Activated naive CD8-positive, alpha-beta T cell treated with anti-CD3 and anti-CD28 coated beads, Interleukin-2, amount 10 ng/mL, durations not matched to agents 7 days and 5 days (primary cell): Measurements from ENCODE around the gene SLC45A1. TPM values are rescaled to one million over a fixed set of nuclear protein-coding genes. Genes with fewer than 3 reads are reported as not detected.

Source experiments
- ATAC-seq: fragments of 150-1000 bp; cut with Tn5 transposase; one replicate; pipeline ENCODE4 v1.10.0; 2021; ENCODE audit warnings: low read depth, moderate library complexity
- POLR2A ChIA-PET: fragments of 350-600 bp; sonication (Branson Sonifier 250); formaldehyde crosslinking; loops from one replicate; lab custom pipeline; 2021; ENCODE audit warnings: antibody characterized with exemption; lab: Charles Lee
- DNase-seq: peaks from one replicate; pipeline ENCODE4 v3.0.0; 2021
- H3K27ac Mint-ChIP-seq: one replicate; pipeline ENCODE4 v1.8.0; 2022; ENCODE audit warnings: mild to moderate bottlenecking, mixed read lengths
- H3K27me3 Mint-ChIP-seq: one replicate; pipeline ENCODE4 v1.8.0; 2022; ENCODE audit warnings: mild to moderate bottlenecking, moderate library complexity, mixed read lengths
- H3K36me3 Mint-ChIP-seq: one replicate; pipeline ENCODE4 v1.8.0; 2021; ENCODE audit warnings: mild to moderate bottlenecking, mixed read lengths
- H3K4me1 Mint-ChIP-seq: one replicate; pipeline ENCODE4 v1.8.0; 2021; ENCODE audit warnings: mixed read lengths
- H3K4me3 Mint-ChIP-seq: one replicate; pipeline ENCODE4 v1.8.0; 2022; ENCODE audit warnings: mild to moderate bottlenecking, moderate library complexity, mixed read lengths
- H3K9me3 Mint-ChIP-seq: one replicate; pipeline ENCODE4 v1.8.0; 2021; ENCODE audit warnings: mixed read lengths
- total RNA-seq, 2 experiments: library from RNA; stranded (reverse); gene quantifications; one replicate each; pipeline ENCODE4 v1.2.3, GENCODE V29; 2021

The SLC45A1 gene
- total RNA-seq, 2 experiments from 2014 or later, result 0.50 to 0.88 TPM

DNA sequence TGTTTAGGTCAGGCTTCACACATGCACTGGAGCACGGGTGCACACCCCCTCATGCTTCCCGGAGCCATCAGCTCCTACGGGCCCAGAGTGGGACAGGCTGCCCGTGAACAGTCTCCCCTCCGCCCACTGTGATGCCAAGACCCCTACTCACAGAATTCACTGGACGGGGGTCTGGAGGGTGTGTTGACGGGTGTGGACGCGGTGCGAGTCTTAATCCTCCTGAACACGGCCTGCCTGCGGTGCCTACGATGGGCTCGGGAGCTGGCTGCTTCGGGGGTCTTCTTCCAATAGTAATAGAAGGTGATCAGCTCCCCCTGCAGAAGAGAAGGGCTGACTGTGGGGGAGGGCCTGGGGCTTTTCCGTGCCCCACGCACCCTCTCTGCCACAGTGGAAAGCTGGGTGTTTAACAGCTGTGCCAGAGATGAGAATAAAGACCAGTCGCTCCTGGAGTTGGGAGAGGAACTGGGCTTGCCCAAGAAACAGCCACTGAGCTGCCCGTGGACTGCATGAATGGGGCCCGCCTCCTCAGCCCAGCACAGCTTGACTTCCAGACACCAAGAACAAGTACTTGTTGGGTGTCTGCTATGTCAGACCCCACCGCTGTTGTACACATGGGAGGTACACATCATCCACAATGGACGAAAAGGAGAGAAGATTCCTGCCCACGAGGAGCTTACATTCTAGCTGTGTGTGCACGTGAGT lies 47.9 kb downstream of the SLC45A1 start:
- DNase-seq, result no peak
- no peak overlapping the region for H3K27ac Mint-ChIP-seq
- H3K9me3 Mint-ChIP-seq, result no peaks in the 10 kb centered on the region
- ATAC-seq, result no peak
- H3K4me3 Mint-ChIP-seq, result no peak overlapping the region
- POLR2A ChIA-PET, result interaction anchor here (0.7 kb wide), 1 partner anchor 58 kb away, joined by 8 read pairs; no protein-coding TSS in a partner anchor
- peaks cover 7% of the 10 kb centered on the region for H3K4me1 Mint-ChIP-seq
- no peaks in the 10 kb centered on the region for H3K27me3 Mint-ChIP-seq
- peaks cover 3% of the 10 kb centered on the region for H3K36me3 Mint-ChIP-seq

DNA sequence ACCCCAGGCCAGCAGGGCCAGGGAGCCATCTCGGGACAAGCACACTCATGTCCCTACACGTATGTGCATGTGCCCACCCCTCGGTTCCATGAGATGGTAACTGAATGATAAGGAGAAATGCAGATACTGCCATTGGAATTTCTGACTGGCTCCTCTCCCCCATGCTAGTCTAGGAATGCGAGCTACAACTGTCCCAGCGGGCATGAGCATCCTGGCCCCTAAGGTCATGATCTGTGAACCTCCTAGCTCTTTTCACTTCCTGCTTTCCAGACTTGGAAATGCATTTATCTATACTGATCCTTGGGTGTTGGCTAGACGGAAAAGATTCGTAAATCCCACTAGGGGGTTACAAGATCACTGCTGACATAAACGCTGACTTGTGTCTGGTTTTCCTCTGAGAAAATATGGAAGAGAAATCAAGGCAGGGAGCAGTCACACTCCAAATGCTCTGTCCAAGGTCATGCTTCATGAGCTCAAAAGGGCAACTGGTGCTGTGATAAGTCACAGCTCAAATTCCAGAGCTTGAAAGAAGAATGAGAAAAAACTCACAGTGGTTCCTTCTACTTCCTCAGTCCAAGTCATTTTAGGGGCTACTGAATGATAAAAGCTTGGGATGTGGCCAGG lies 49.8 kb downstream of the SLC45A1 start:
- no peak for DNase-seq
- ATAC-seq, result no peak
- POLR2A ChIA-PET, result no interaction called here
- no peaks in the 10 kb centered on the region for H3K27me3 Mint-ChIP-seq
- H3K27ac Mint-ChIP-seq, result no peak overlapping the region
- peaks cover 9% of the 10 kb centered on the region for H3K4me1 Mint-ChIP-seq
- no peak overlapping the region for H3K4me3 Mint-ChIP-seq
- peaks cover 3% of the 10 kb centered on the region for H3K36me3 Mint-ChIP-seq
- H3K9me3 Mint-ChIP-seq, result no peaks in the 10 kb centered on the region

DNA sequence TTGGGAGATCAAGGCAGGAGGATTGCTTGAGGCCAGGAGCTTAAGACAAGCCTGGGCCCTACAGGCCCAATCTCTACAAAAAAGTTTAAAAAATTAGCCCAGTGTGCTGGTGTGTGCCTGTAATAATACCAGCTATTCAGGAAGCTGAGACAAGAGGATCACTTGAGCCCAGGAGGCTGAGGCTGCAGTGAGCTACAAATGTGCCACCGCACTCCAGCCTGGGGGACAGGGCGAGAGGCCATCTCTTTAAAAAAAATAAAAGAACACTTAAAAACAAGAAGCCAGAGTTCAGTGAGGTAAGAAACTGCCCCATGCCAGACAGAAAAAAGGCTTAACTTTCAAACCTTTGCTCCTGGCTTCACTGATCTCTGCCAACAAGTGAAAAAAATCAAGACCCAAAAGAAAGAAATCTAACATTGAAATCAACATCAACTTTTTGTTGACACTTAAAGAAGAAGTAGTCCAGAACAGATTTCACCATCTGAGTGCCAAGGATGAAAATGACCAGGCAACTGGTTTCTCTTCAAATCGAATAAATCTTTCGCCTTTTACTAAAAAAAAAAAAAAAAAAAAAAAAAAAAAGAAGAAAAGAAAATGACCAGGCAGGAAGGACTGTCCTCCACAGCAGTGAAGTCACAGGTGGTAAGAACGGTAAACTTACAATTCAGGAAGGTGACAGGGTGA lies 51.2 kb downstream of the SLC45A1 start:
- H3K27ac Mint-ChIP-seq, result no peak overlapping the region
- H3K36me3 Mint-ChIP-seq, result peaks cover 1% of the 10 kb centered on the region
- no peaks in the 10 kb centered on the region for H3K27me3 Mint-ChIP-seq
- peaks cover 9% of the 10 kb centered on the region for H3K4me1 Mint-ChIP-seq
- POLR2A ChIA-PET, result no interaction called here
- H3K9me3 Mint-ChIP-seq, result no peaks in the 10 kb centered on the region
- DNase-seq, result no peak
- no peak for ATAC-seq
- H3K4me3 Mint-ChIP-seq, result no peak overlapping the region

DNA sequence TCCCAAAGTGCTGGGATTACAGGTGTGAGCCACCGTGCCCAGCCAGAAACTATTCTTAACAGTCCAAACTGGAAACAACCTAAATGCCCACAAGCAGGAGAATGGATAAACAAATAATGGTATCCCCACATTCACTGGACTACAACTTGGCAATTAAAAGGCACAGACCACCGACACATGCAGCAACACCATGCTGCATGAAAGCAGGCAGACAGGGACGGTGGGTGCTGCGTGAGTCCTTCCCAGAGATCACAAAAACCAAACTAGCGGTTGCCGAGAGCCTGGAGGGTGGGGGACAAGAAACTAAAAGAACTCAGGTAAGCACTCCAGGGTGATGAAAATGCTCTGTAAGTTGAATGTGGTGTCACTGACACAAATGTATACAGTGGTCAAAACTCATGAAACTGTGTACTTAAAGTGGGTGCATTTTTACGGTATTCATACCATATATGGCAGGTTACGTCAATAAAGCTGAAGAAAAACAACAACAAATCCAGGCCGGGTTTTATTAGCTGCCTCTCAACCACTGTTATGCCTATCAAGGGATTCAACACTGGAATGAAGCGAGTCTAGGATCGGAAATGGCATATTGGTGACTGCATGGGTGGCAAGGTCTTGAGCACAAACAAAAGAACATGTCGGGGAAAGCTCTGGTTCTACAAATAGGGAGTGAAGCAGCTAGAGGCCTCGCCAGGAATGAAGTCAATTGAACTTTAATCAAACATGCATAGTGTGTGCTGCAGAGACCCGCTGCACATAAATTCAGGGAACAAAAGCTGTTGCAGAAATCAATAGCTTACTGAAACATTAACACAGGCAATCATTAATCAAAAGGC lies 52.4 kb downstream of the SLC45A1 start:
- Mint-ChIP-seq H3K36me3 (peaks cover 1% of the 10 kb centered on the region), H3K9me3 (no peaks in the 10 kb centered on the region), H3K4me1 (peaks cover 15% of the 10 kb centered on the region), H3K4me3 (no peak overlapping the region), H3K27ac (no peak overlapping the region), H3K27me3 (no peaks in the 10 kb centered on the region)
- DNase-seq, result no peak
- POLR2A ChIA-PET, result no interaction called here
- ATAC-seq, result no peak

DNA sequence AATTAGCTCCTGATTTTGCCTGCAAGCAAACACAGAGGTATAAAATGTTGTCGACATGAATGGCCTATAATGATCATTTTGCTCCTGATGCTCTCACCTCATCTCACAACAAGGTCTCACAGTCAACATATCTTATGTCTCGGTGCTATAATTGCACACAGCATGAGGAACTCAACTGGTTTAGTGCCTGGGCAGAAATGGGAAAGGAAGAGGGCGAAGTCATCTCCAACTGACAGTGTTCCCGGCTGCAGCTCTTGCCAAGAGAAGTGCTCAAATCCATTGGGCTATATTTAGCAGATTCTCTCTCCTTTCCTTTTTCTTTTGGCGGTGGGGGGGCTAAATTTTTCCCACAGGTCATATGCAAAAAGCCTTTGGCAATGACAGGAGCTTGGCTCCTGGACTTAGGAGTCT lies 53.0 kb downstream of the SLC45A1 start:
- peak overlapping the region; percentile 40 for H3K27ac Mint-ChIP-seq
- DNase-seq, result no peak
- no peaks in the 10 kb centered on the region for H3K36me3 Mint-ChIP-seq
- POLR2A ChIA-PET, result no interaction called here
- no peak for ATAC-seq
- peaks cover 16% of the 10 kb centered on the region for H3K4me1 Mint-ChIP-seq
- H3K4me3 Mint-ChIP-seq, result no peak overlapping the region
- no peaks in the 10 kb centered on the region for H3K9me3 Mint-ChIP-seq
- no peaks in the 10 kb centered on the region for H3K27me3 Mint-ChIP-seq

DNA sequence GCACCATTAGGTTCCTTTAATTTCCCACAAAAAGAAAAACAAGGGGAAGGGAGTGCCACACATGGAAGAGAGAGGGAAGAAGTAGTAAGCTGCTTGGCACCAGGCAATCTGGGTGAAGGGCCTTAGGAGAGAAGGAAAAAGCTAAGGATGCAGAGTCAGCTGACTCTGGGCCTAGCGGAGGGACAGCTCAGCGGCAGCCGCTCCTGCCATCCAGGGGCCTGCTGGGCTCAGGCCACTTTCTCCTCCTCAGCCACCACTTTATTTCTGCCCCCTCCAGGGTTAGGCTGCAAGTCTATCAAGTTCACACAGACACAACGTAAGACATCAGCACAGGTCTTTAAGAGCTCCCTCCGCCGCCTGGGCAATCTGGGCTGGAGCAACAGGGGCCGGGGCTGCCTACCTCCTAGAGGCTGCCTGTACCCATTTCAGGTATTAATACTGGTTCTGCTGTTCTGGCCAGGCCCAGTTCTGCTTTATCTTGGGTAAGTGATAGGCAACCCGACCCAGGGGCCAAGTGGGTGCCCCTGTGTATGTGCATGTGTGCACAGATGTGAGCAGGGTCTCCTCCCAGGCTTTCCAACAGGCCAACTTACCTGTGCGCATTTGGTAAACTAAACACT lies 53.6 kb downstream of the SLC45A1 start:
- H3K36me3 Mint-ChIP-seq, result no peaks in the 10 kb centered on the region
- H3K9me3 Mint-ChIP-seq, result no peaks in the 10 kb centered on the region

DNA sequence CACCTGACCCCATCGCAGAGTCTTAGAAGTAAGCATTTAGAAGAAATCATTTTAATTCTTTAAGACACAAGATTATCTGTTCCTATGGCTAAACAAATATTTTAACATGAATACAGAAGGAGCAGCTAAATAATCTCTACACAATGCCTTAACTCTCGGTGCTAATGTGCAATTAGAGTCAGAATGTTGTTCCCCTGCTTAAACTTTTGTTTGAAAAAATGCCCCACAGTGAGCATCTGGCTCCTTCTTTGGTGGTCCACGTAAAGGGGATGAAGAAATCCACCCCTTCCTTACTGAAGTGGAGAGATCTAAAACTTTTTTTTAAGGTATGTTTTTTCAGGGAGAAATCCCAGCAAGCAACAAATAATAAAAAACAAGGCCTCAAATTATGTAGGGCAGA lies 55.2 kb downstream of the SLC45A1 start:
- Mint-ChIP-seq H3K36me3 (peaks cover 5% of the 10 kb centered on the region), H3K4me1 (peaks cover 18% of the 10 kb centered on the region)
- POLR2A ChIA-PET, result interaction anchor here (1.4 kb wide), 1 partner anchor 9 kb away, joined by 3 read pairs; no protein-coding TSS in a partner anchor

More for the DNA sequence above, 53.6 kb downstream of the SLC45A1 start:
- no peaks in the 10 kb centered on the region for H3K27me3 Mint-ChIP-seq
- no peak for ATAC-seq
- peaks cover 15% of the 10 kb centered on the region for H3K4me1 Mint-ChIP-seq
- no peak overlapping the region for H3K4me3 Mint-ChIP-seq
- H3K27ac Mint-ChIP-seq, result no peak overlapping the region
- no peak for DNase-seq
- POLR2A ChIA-PET, result no interaction called here

DNA sequence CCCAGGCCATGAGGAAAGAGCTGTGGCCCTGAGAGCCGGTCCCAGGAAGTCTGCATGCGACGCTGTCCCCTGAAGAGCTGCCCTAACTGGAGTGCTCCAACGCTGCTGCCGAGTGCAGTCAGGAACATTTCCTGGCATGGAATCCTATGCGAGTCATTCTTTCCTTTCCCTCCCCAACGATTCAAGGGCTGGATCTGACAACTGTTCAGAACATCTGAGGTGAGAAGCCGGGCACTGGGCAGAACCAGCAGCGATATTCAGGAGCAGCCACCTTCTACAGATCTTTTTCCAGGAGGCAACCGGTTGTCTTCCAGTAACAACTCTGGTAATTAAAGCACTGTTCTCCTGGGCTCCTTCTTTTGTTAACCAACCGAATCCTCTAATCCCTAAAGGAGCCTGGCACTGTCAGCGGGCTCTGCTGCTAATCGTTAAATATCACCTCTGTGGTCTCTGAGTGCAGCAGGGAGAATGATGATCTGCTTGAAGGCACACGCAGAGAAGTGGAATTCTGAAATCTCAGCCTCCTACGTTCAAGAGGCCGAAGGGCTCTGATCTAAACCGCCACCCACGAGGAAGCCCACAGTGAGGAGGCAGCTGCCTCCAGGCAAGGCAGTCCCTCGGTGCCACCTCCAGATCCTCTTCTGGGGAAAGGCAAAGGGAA lies 55.8 kb downstream of the SLC45A1 start:
- H3K4me1 Mint-ChIP-seq, result peaks cover 20% of the 10 kb centered on the region
- DNase-seq, result no peak
- POLR2A ChIA-PET, result interaction anchor here (1.4 kb wide), 1 partner anchor 10 kb away, joined by 3 read pairs; no protein-coding TSS in a partner anchor
- peaks cover 5% of the 10 kb centered on the region for H3K36me3 Mint-ChIP-seq
- no peak overlapping the region for H3K4me3 Mint-ChIP-seq
- no peaks in the 10 kb centered on the region for H3K27me3 Mint-ChIP-seq
- H3K27ac Mint-ChIP-seq, result no peak overlapping the region
- no peaks in the 10 kb centered on the region for H3K9me3 Mint-ChIP-seq
- ATAC-seq, result no peak

More for the DNA sequence above, 55.2 kb downstream of the SLC45A1 start:
- DNase-seq (no peak), ATAC-seq (no peak)
- Mint-ChIP-seq H3K27me3 (no peaks in the 10 kb centered on the region), H3K27ac (no peak overlapping the region), H3K4me3 (no peak overlapping the region), H3K9me3 (no peaks in the 10 kb centered on the region)

DNA sequence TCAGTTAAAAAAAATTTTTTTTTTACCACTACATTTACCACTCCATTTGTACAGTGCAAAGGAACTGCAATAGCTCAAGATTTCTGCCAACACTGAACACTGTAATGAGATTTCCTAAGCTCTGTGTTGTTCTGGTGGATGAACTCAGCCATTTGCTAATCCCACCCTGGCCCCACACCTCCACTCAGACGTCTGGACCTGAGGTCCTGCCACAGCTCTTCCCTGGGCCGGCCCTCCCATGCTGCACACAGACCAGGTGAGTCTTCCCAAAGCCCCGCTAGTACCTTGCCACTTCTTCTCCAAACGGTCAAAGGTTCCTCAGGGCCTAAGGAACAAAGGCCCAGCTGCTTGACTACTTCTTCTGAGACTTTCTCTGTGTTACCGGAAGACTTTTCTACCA lies 56.4 kb downstream of the SLC45A1 start:
- H3K4me1 Mint-ChIP-seq, result peaks cover 21% of the 10 kb centered on the region
- H3K36me3 Mint-ChIP-seq, result peaks cover 5% of the 10 kb centered on the region
- no peak for ATAC-seq
- no peak for DNase-seq
- POLR2A ChIA-PET, result interaction anchor here (1.4 kb wide), 1 partner anchor 11 kb away, joined by 3 read pairs; no protein-coding TSS in a partner anchor
- no peak overlapping the region for H3K27ac Mint-ChIP-seq
- H3K27me3 Mint-ChIP-seq, result no peaks in the 10 kb centered on the region
- no peak overlapping the region for H3K4me3 Mint-ChIP-seq
- H3K9me3 Mint-ChIP-seq, result no peaks in the 10 kb centered on the region

DNA sequence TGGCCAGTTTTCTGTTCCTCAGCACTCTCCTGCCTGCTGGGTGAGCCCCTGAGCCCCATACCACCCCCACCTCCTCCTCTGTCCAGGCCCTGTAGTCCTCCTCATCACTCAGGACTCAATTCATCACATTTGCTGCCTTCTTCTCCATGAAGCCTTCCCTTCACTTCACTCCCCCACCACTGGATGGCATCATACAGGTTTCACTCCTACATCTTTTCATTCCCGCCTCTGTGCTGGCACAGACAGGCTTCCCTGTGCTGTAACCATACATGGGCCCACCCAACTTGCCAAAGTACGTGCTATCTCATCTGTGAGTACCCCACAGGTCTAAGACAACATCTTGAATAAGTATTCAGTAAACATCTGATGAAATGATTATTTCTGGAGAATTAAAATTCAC lies 56.9 kb downstream of the SLC45A1 start:
- no peak overlapping the region for H3K4me3 Mint-ChIP-seq
- no peaks in the 10 kb centered on the region for H3K9me3 Mint-ChIP-seq
- DNase-seq (no peak), ATAC-seq (no peak)
- POLR2A ChIA-PET, result no interaction called here
- peaks cover 20% of the 10 kb centered on the region for H3K4me1 Mint-ChIP-seq
- H3K27ac Mint-ChIP-seq, result peak overlapping the region; percentile 37
- peaks cover 5% of the 10 kb centered on the region for H3K36me3 Mint-ChIP-seq
- no peaks in the 10 kb centered on the region for H3K27me3 Mint-ChIP-seq

DNA sequence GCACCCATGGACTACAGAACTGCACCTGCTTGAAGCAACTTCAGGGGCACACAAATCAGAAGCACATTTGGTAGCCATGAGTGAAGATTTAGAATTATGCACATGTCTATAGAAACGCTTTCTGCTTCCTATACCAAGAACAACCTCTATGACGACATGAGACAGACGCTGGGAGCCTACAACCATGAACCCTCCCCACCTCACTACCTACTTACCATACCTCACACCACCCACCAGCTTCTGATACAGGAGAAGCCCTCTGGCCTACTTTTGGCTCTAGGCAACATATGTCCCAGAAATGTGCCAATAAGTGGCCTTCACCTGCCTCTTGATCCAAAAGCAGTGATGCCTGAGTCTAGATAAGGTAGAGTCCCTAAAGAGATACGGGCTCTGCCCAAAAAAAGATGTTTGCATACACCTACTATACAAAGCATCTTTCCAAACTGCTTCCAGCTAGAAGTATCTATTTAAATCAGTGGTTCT lies 58.5 kb downstream of the SLC45A1 start:
- no peak for ATAC-seq
- no peak for DNase-seq
- H3K36me3 Mint-ChIP-seq, result peaks cover 9% of the 10 kb centered on the region
- no peaks in the 10 kb centered on the region for H3K9me3 Mint-ChIP-seq
- no peak overlapping the region for H3K4me3 Mint-ChIP-seq
- peaks cover 24% of the 10 kb centered on the region for H3K4me1 Mint-ChIP-seq
- no peak overlapping the region for H3K27ac Mint-ChIP-seq
- POLR2A ChIA-PET, result no interaction called here
- H3K27me3 Mint-ChIP-seq, result no peaks in the 10 kb centered on the region

DNA sequence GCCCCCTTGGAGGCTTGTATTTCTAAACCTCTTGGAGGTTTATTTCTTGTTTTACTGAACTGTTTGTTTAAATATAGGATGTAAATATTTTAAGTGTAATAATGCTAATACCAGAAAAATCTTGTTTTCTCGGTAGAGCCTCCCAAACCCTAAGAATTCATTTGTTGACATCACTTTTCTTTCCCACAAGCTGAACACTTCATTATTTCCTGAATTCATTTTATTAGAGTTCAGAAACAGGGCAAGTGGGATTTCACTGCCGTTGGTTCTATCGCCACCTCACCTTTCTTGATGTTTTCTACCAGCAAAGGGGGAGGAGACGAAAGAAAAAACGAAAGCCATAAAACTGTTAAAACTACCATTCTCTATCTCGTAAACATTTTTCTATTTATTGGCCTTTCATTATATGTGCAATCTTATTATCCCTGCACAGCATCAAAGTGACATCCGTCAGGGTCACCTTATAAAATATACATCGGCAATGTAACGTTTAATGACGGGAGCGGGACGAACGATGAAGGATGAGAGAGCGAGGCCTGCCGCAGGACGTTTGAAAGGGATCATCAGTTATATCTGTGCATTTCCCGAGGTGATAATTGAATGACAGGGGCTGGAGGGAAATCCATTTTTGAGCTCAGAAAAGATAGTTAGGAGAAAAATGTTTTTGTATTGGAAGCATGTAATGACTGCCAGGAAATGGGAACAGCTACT lies 59.5 kb downstream of the SLC45A1 start:
- H3K27me3 Mint-ChIP-seq, result no peaks in the 10 kb centered on the region
- no peak overlapping the region for H3K4me3 Mint-ChIP-seq
- peaks cover 9% of the 10 kb centered on the region for H3K36me3 Mint-ChIP-seq
- POLR2A ChIA-PET, result no interaction called here
- DNase-seq (no peak), ATAC-seq (no peak)
- peak overlapping the region; percentile 26 for H3K27ac Mint-ChIP-seq
- peaks cover 28% of the 10 kb centered on the region for H3K4me1 Mint-ChIP-seq
- no peaks in the 10 kb centered on the region for H3K9me3 Mint-ChIP-seq
